GM12873 (cell line): ENCODE measurements around the gene GRK7.

Source experiments
- CTCF ChIP-seq: IDR thresholded peaks from 2 replicates; pipeline ENCODE4 v1.5.1; 2012; ENCODE audit warnings: low read depth, mild to moderate bottlenecking, moderate library complexity, low read length, control low read depth; ENCODE audit not compliant: insufficient read depth; ENCODE audit errors: missing control alignments

The GRK7 gene

GRCh38 chr3:141804778-141805639 lies 41.8 kb downstream of the GRK7 start:
- no peak for TF ChIP-seq CTCF

- TF ChIP-seq CTCF: no peak
Measured at GRCh38 chr3:141807277-141808033, 44.2 kb downstream of the GRK7 start.

GRCh38 chr3:141808586-141808985 lies 45.4 kb downstream of the GRK7 start:
- TF ChIP-seq CTCF: no peak

- no peak for TF ChIP-seq CTCF
Measured at GRCh38 chr3:141810161-141810560, 47.0 kb downstream of the GRK7 start.

GRCh38 chr3:141811348-141811747 lies 48.1 kb downstream of the GRK7 start:
- no peak for TF ChIP-seq CTCF

- no peak for TF ChIP-seq CTCF
Measured at GRCh38 chr3:141812084-141812483, 48.9 kb downstream of the GRK7 start.

GRCh38 chr3:141812586-141812985 lies 49.4 kb downstream of the GRK7 start:
- TF ChIP-seq CTCF: no peak
